LNCaP clone FGC (cell line): Measurements from ENCODE around the gene MACROD2.

ENCODE experiments used
- DNase-seq: peaks from one replicate; pipeline ENCODE4 v3.0.0-alpha.2; 2011; ENCODE audit warnings: low read depth
- H3K4me3 ChIP-seq: 2 replicates; pipeline ENCODE4 v1.5.1; 2011; ENCODE audit warnings: mild to moderate bottlenecking, low read depth, low read length, control low read depth
- CTCF ChIP-seq: IDR thresholded peaks from 2 replicates; pipeline ENCODE4 v1.5.1; 2012; ENCODE audit warnings: mild to moderate bottlenecking; ENCODE audit not compliant: control insufficient read depth, insufficient read depth; ENCODE audit errors: extremely low read depth

MACROD2 gene

GRCh38 chr20:14848806-14849205 lies 853.5 kb downstream of the MACROD2 start:
- no peak for TF ChIP-seq CTCF
- DNase-seq: no peak
- H3K4me3 ChIP-seq: no peak overlapping the region

- no peak overlapping the region for H3K4me3 ChIP-seq
- TF ChIP-seq CTCF: no peak
- DNase-seq: no peak
Measured at GRCh38 chr20:14853079-14853478, 857.8 kb downstream of the MACROD2 start.

- no peak overlapping the region for H3K4me3 ChIP-seq
- DNase-seq: no peak
- TF ChIP-seq CTCF: no peak
Measured at GRCh38 chr20:14855171-14855570, 859.9 kb downstream of the MACROD2 start.

GRCh38 chr20:14859627-14860026 lies 864.3 kb downstream of the MACROD2 start:
- no peak for TF ChIP-seq CTCF
- H3K4me3 ChIP-seq: no peak overlapping the region
- DNase-seq: no peak

- no peak overlapping the region for H3K4me3 ChIP-seq
- no peak for DNase-seq
- TF ChIP-seq CTCF: no peak
Measured at GRCh38 chr20:14860410-14860814, 865.1 kb downstream of the MACROD2 start.

- no peak for TF ChIP-seq CTCF
- no peak overlapping the region for H3K4me3 ChIP-seq
- no peak for DNase-seq
Measured at GRCh38 chr20:14861028-14861699, 865.8 kb downstream of the MACROD2 start.

GRCh38 chr20:14865169-14865568 lies 869.9 kb downstream of the MACROD2 start:
- no peak for TF ChIP-seq CTCF
- DNase-seq: no peak
- no peak overlapping the region for H3K4me3 ChIP-seq
